Gastrocnemius medialis (tissue), 4 donors: Measurements from ENCODE around the gene DISP2. TPM values are rescaled to one million over a fixed set of nuclear protein-coding genes. Genes with fewer than 3 reads are reported as not detected.

Experiments used
- ATAC-seq, 2 donors: fragments of 150-250 bp; one replicate each; pipeline ENCODE4 v1.9.1; 2016
- DNase-seq, 2 donors: peaks; one replicate each; pipeline ENCODE4 v3.0.0-alpha.2; 2019
- H3K27ac ChIP-seq, 4 donors: fragments of 200-600 bp; sonication (generic); 1 replicate in 1 of 4; 2 replicates in 3 of 4; pipeline ENCODE4 v1.5.1; 2016 to 2018; ENCODE audit warnings: mild to moderate bottlenecking in 2 of 4, moderate library complexity in 1 of 4
- H3K27me3 ChIP-seq, 3 donors: fragments of 200-600 bp; sonication (generic) in 2 of 3; 1 replicate in 1 of 3; 2 replicates in 2 of 3; pipeline versions ENCODE4 v1.5.1 to v1.6.0; 2016 to 2019; ENCODE audit warnings: mild to moderate bottlenecking in 1 of 3, moderate library complexity in 1 of 3
- H3K36me3 ChIP-seq, 2 donors: fragments of 200-600 bp; sonication (generic) in 1 of 2; one replicate each; pipeline ENCODE4 v1.5.1; 2017 to 2018
- H3K4me1 ChIP-seq, 2 donors: fragments of 200-600 bp; sonication (generic) in 1 of 2; one replicate each; pipeline ENCODE4 v1.5.1; 2016 to 2017; ENCODE audit warnings: mild to moderate bottlenecking in 2 of 2
- H3K4me3 ChIP-seq, 4 donors: fragments of 200-600 bp; sonication (generic) in 3 of 4; 1 replicate in 1 of 4; 2 replicates in 3 of 4; pipeline ENCODE4 v1.5.1; 2016 to 2019; ENCODE audit warnings: mild to moderate bottlenecking in 2 of 4
- H3K9me3 ChIP-seq, 3 donors: fragments of 200-600 bp; sonication (generic) in 2 of 3; 1 replicate in 1 of 3; 2 replicates in 2 of 3; pipeline ENCODE4 v1.5.1; 2016 to 2019
- POLR2A ChIP-seq, 2 donors: fragments of 450-650 bp; IDR thresholded peaks; one replicate each; pipeline ENCODE4 v1.6.1; 2017; ENCODE audit warnings: antibody characterized with exemption in 2 of 2, mild to moderate bottlenecking in 2 of 2, moderate library complexity in 2 of 2
- in situ Hi-C, 4 donors: fragments of 200-750 bp; cut with MboI; loops; one replicate each; pipeline versions ENCODE4 v1.15.0 to v1.8.0; 2017; ENCODE audit warnings: low sequenced_read_pairs in 4 of 4
- intact Hi-C: fragments of 100-400 bp; cut with DNase I; formaldehyde crosslinking; loops from one replicate; pipeline ENCODE4 v1.15.1; 2023; ENCODE audit warnings: low total_unique reads
- total RNA-seq, 4 donors: library from RNA; depleted of rRNA; stranded (reverse); fragments of >200 nt; gene quantifications; one replicate each; pipeline versions ENCODE4 v1.1.0 to v1.2.3, GENCODE V29; 2016
- TF ChIP-seq, protein P1 (sequence below), 5 experiments: fragments of 450-650 bp in 3 of 5; fragments of 200-600 bp in 2 of 5; sonication (generic) in 2 of 5; IDR thresholded peaks in 4 of 5; conservative IDR thresholded peaks in 1 of 5; 1 replicate in 4 of 5; 2 replicates in 1 of 5; pipeline ENCODE4 v1.5.1; 2016 to 2019; ENCODE audit warnings: antibody characterized with exemption in 5 of 5, mild to moderate bottlenecking in 3 of 5, moderate library complexity in 3 of 5

Gene DISP2
- total RNA-seq, 4 donors from 2014 or later: 0.02 to 0.12 (median 0.06) TPM

DNA sequence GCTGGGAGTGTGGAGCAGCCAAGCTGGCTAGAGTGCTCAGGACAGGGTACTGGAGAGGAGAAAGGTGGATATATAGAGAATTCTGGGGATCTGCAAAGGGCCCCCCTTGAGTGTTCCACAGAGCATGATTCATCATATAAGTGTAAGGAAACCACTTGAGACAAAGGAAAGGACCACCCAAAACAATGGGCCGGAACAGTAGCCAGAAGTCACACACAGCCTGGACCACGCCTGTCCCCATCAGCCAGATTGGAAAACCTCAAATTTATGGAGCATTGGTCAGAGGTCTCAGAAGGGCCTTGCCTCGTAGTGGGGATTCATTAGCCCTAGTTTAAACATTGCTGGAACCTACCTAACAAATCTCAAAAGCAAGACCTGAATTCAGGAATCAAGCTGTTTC is 19.6 kb downstream of the DISP2 start:
- no peak for DNase-seq
- Histone ChIP-seq H3K4me1 (peaks cover 4 to 15% of the 10 kb centered on the region in 2 donors), H3K4me3 (no peak overlapping the region), H3K36me3 (no peaks in the 10 kb centered on the region), H3K27me3 (no peaks in the 10 kb centered on the region), H3K9me3 (no peaks in the 10 kb centered on the region), H3K27ac (no peak overlapping the region)
- in situ Hi-C loops: no loop called here
- ATAC-seq: no peak
- TF ChIP-seq, protein P1, sequence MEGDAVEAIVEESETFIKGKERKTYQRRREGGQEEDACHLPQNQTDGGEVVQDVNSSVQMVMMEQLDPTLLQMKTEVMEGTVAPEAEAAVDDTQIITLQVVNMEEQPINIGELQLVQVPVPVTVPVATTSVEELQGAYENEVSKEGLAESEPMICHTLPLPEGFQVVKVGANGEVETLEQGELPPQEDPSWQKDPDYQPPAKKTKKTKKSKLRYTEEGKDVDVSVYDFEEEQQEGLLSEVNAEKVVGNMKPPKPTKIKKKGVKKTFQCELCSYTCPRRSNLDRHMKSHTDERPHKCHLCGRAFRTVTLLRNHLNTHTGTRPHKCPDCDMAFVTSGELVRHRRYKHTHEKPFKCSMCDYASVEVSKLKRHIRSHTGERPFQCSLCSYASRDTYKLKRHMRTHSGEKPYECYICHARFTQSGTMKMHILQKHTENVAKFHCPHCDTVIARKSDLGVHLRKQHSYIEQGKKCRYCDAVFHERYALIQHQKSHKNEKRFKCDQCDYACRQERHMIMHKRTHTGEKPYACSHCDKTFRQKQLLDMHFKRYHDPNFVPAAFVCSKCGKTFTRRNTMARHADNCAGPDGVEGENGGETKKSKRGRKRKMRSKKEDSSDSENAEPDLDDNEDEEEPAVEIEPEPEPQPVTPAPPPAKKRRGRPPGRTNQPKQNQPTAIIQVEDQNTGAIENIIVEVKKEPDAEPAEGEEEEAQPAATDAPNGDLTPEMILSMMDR (IDR thresholded peaks at IDR 0.05 in 4 of 5, conservative IDR thresholded peaks at IDR 0.05 in 1 of 5): no peak
- no peak for TF ChIP-seq POLR2A (IDR thresholded peaks at IDR 0.05)
- intact Hi-C loops: no loop called here

DNA sequence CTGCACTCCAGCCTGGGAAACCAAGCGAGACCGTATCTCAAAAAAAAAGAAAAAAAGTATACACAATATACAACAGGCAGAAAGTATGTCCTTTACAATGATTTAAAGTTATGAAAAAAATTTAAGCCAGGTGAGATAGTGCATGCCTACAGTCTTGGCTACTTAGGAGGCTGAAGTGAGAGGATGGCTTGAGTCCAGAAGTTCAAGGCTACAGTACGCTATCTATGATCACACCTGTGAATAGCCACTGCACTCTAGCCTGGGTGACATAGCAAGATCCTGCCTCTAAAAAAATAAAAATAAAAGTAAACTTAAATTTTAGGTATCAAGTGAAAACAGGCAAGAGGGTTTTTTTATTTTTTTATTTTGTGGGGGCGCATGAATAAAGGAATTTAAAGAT is 21.4 kb downstream of the DISP2 start:
- no peak for ATAC-seq
- Histone ChIP-seq H3K9me3 (no peaks in the 10 kb centered on the region), H3K27me3 (no peaks in the 10 kb centered on the region), H3K27ac (peak overlapping the region; percentile 68 to 82 (median 75)), H3K36me3 (no peaks in the 10 kb centered on the region), H3K4me1 (peaks cover 11 to 20% of the 10 kb centered on the region in 2 donors), H3K4me3 (no peak overlapping the region)
- no peak for TF ChIP-seq POLR2A (IDR thresholded peaks at IDR 0.05)
- TF ChIP-seq, protein P1 (IDR thresholded peaks at IDR 0.05 in 4 of 5, conservative IDR thresholded peaks at IDR 0.05 in 1 of 5): no peak
- intact Hi-C loops: no loop called here
- in situ Hi-C loops: no loop called here
- no peak for DNase-seq

DNA sequence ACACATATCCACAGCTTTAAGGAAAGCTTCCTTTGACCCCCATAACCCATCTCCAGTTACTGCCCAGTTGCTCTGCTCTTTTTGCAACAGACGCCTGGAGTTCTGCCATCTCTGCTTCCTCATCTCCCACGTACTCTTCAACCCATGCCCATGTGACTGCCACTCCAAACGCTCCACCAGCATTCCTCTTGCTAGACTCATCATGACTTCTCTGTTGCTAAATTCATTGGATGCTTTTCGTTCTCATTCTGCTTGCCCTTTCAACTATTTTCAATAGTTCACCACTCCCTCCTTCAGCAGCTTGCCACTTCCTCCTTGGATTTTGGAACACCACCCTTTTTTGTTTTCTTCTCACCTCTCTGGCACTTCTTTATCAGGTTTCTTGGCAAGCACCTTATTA is 21.8 kb downstream of the DISP2 start:
- Histone ChIP-seq H3K4me1 (peaks cover 11 to 20% of the 10 kb centered on the region in 2 donors), H3K36me3 (no peaks in the 10 kb centered on the region), H3K9me3 (no peaks in the 10 kb centered on the region), H3K27ac (peak overlapping the region; percentile 68 to 82 (median 75)), H3K27me3 (no peaks in the 10 kb centered on the region), H3K4me3 (no peak overlapping the region)
- intact Hi-C loops: loop anchor here (1.0 to 5.0 kb wide), 3 partner anchors 25 to 1928 kb away; partner anchors contain the start of genes CCDC9B, FAM98B and IVD
- no peak for TF ChIP-seq POLR2A (IDR thresholded peaks at IDR 0.05)
- TF ChIP-seq, protein P1 (IDR thresholded peaks at IDR 0.05 in 4 of 5, conservative IDR thresholded peaks at IDR 0.05 in 1 of 5): no peak
- in situ Hi-C loops: no loop called here
- DNase-seq (peak; percentile 88 to 96), ATAC-seq (peak; percentile 96 to 98)

DNA sequence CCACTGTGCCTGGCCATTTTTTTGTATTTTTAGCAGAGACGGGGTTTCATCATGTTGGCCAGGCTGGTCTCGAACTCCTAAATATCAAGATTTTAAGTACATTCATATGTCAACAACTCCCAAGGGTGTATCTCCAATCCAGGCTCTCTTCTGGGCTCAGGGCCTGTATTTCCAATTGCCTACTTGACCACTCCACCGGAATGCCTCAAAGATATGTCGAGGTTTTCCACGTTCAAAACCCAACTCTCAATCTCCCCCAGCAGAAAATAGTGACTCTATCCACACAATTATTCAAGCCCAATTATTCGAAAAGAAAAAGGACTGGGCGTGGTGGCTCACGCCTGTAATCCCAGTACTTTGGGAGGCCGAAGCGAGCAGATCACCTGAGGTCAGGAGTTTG is 22.6 kb downstream of the DISP2 start:
- intact Hi-C loops (loop anchor here (1.0 to 5.0 kb wide), 3 partner anchors 25 to 1928 kb away; partner anchors contain the start of genes CCDC9B, FAM98B and IVD), in situ Hi-C loops (no loop called here)
- Histone ChIP-seq H3K4me1 (peaks cover 11 to 20% of the 10 kb centered on the region in 2 donors), H3K27me3 (no peaks in the 10 kb centered on the region), H3K27ac (peak overlapping the region; percentile 68 to 82 (median 75)), H3K36me3 (no peaks in the 10 kb centered on the region), H3K4me3 (no peak overlapping the region), H3K9me3 (no peaks in the 10 kb centered on the region)
- TF ChIP-seq, protein P1 (IDR thresholded peaks at IDR 0.05 in 4 of 5, conservative IDR thresholded peaks at IDR 0.05 in 1 of 5): no peak
- TF ChIP-seq POLR2A (IDR thresholded peaks at IDR 0.05): no peak
- no peak for DNase-seq
- no peak for ATAC-seq
